PC-9 (cell line): ENCODE results near the gene KRT32.

ENCODE experiments used
- EZH2 ChIP-seq: fragments of 200-600 bp; sonication (generic); IDR thresholded peaks from 2 replicates; pipeline ENCODE4 v1.8.0; 2017; ENCODE audit warnings: antibody characterized with exemption, low read depth
- TF ChIP-seq, protein P1 (sequence below): fragments of 200-600 bp; sonication (generic); conservative IDR thresholded peaks from 2 replicates; pipeline ENCODE4 v1.6.1; 2017; ENCODE audit warnings: mixed run types, antibody characterized with exemption, mild to moderate bottlenecking, moderate library complexity

DNA sequence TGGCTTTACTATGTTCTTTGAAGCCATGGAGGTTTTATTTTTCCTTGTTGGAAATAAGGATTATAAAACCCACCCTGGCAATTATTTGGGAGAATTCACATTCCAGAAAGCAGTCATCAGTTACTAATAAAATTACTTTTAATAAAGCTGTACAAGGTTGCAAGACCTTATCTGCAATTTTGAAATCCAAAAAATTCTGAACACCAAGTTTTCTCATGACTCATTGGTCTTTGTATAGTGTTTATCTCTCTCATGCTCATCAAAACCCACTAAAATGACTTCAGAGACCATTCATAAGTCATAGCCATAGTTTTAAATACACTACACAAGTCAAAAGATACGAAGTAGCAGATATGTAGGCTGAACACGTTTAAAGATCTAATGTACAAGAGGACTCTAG is 20.4 kb downstream of the KRT32 start:
- TF ChIP-seq, protein P1, sequence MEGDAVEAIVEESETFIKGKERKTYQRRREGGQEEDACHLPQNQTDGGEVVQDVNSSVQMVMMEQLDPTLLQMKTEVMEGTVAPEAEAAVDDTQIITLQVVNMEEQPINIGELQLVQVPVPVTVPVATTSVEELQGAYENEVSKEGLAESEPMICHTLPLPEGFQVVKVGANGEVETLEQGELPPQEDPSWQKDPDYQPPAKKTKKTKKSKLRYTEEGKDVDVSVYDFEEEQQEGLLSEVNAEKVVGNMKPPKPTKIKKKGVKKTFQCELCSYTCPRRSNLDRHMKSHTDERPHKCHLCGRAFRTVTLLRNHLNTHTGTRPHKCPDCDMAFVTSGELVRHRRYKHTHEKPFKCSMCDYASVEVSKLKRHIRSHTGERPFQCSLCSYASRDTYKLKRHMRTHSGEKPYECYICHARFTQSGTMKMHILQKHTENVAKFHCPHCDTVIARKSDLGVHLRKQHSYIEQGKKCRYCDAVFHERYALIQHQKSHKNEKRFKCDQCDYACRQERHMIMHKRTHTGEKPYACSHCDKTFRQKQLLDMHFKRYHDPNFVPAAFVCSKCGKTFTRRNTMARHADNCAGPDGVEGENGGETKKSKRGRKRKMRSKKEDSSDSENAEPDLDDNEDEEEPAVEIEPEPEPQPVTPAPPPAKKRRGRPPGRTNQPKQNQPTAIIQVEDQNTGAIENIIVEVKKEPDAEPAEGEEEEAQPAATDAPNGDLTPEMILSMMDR, result no peak
- no peak for TF ChIP-seq EZH2
